Fibroblast of the aortic adventitia (primary cell): Measurements from ENCODE around the gene USP43. TPM values are rescaled to one million over a fixed set of nuclear protein-coding genes. Genes with fewer than 3 reads are reported as not detected.

Experiments used
- DNase-seq: peaks from one replicate; pipeline ENCODE4 v3.0.0-alpha.2; 2010; ENCODE audit warnings: low read depth
- H3K4me3 ChIP-seq: 2 replicates; pipeline ENCODE4 v1.5.1; 2011; ENCODE audit warnings: low read depth, mild to moderate bottlenecking, control low read depth, low read length, moderate library complexity
- CTCF ChIP-seq: IDR thresholded peaks from 2 replicates; pipeline ENCODE4 v1.5.1; 2011; ENCODE audit warnings: mild to moderate bottlenecking, low read length, control low read depth, inconsistent platforms; ENCODE audit not compliant: insufficient read depth
- total RNA-seq: library from RNA; depleted of rRNA; stranded (reverse); fragments of >200 nt; gene quantifications from 2 replicates; pipeline ENCODE4 v1.2.3, GENCODE V29; 2012; ENCODE audit warnings: low replicate concordance

USP43 gene
- total RNA-seq, 1 donor, result not detected

GRCh38 chr17:9771465-9771864 is 126.1 kb downstream of the USP43 start:
- H3K4me3 ChIP-seq, result no peak overlapping the region
- no peak for TF ChIP-seq CTCF
- DNase-seq, result no peak

GRCh38 chr17:9772658-9773057 is 127.3 kb downstream of the USP43 start:
- no peak for DNase-seq
- no peak overlapping the region for H3K4me3 ChIP-seq
- TF ChIP-seq CTCF, result no peak

- TF ChIP-seq CTCF, result no peak
- no peak overlapping the region for H3K4me3 ChIP-seq
- no peak for DNase-seq
Measured at GRCh38 chr17:9776911-9777310, 131.6 kb downstream of the USP43 start.

Other genes with a start within 250 kb of the USP43 start
- 59.3 and 77.5 TPM in 2 replicates for gene STX8, start 69.7 kb upstream of the USP43 start, total RNA-seq
- gene CFAP52, start 68.9 kb upstream of the USP43 start, total RNA-seq, result 0.18 and 2.7 TPM in 2 replicates
- gene DHRS7C, start 146.1 kb downstream of the USP43 start, total RNA-seq, result not detected in 2 replicates
- not detected in 2 replicates for gene GSG1L2, start 176.6 kb downstream of the USP43 start, total RNA-seq
- gene GLP2R, start 180.4 kb downstream of the USP43 start, total RNA-seq, result 0.16 TPM in 1 of 2 replicates, not detected in the other